SK-N-SH treated with all-trans-retinoic acid at 6 μM for 48 hours (cell line): ENCODE measurements around the gene MPG.

Experiments
- ARNTL ChIP-seq: fragments of 450-650 bp; formaldehyde crosslinking; IDR thresholded peaks from 2 replicates; pipeline ENCODE4 v1.5.0; 2020; ENCODE audit warnings: low read depth, mild to moderate bottlenecking, moderate library complexity, borderline replicate concordance
- CSDC2 ChIP-seq: fragments of 250-450 bp; sonication (Bioruptor Pico); IDR thresholded peaks from 2 replicates; pipeline ENCODE4 v1.5.0; 2020; ENCODE audit warnings: mild to moderate bottlenecking, moderate library complexity
- GLIS3 ChIP-seq: fragments of 250-450 bp; sonication (Bioruptor Pico); IDR thresholded peaks from 2 replicates; pipeline ENCODE4 v1.5.0; 2020; ENCODE audit warnings: mild to moderate bottlenecking, moderate library complexity
- OSR1 ChIP-seq: fragments of 250-450 bp; sonication (Bioruptor Pico); IDR thresholded peaks from 2 replicates; pipeline ENCODE4 v1.8.0; 2022; ENCODE audit warnings: moderate library complexity, mild to moderate bottlenecking, inconsistent platforms
- PPARA ChIP-seq: fragments of 250-450 bp; sonication (Bioruptor Pico); IDR thresholded peaks from 2 replicates; pipeline ENCODE4 v1.5.0; 2020; ENCODE audit warnings: mild to moderate bottlenecking, borderline replicate concordance
- RARB ChIP-seq: fragments of 250-450 bp; sonication (Bioruptor Pico); IDR thresholded peaks from 2 replicates; pipeline ENCODE4 v1.8.0; 2021; ENCODE audit warnings: mild to moderate bottlenecking, moderate library complexity
- TOX ChIP-seq: fragments of 250-450 bp; sonication (Bioruptor Pico); IDR thresholded peaks from 2 replicates; pipeline ENCODE4 v1.8.0; 2021; ENCODE audit warnings: mild to moderate bottlenecking, moderate library complexity, borderline replicate concordance
- ZFP3 ChIP-seq: fragments of 250-450 bp; sonication (Bioruptor Pico); IDR thresholded peaks from 2 replicates; pipeline ENCODE4 v1.5.0; 2020; ENCODE audit warnings: mild to moderate bottlenecking, moderate library complexity
- ZFP30 ChIP-seq: fragments of 450-650 bp; formaldehyde crosslinking; IDR thresholded peaks from 2 replicates; pipeline ENCODE4 v1.5.0; 2022; ENCODE audit warnings: mild to moderate bottlenecking, moderate library complexity
- ZNF565 ChIP-seq: fragments of 450-650 bp; formaldehyde crosslinking; conservative IDR thresholded peaks from 2 replicates; pipeline ENCODE4 v1.5.0; 2020; ENCODE audit warnings: low read depth, mild to moderate bottlenecking, moderate library complexity
- TF ChIP-seq, protein P1 (sequence below): fragments of 250-450 bp; sonication (Bioruptor Pico); IDR thresholded peaks from 2 replicates; pipeline ENCODE4 v1.8.0; 2020; ENCODE audit warnings: mild to moderate bottlenecking, moderate library complexity, borderline replicate concordance
- TF ChIP-seq, protein P2 (sequence below): fragments of 250-450 bp; sonication (Bioruptor Pico); IDR thresholded peaks from 2 replicates; pipeline ENCODE4 v1.5.0; 2020; ENCODE audit warnings: mild to moderate bottlenecking, moderate library complexity
- TF ChIP-seq, protein P3 (sequence below): fragments of 250-450 bp; sonication (Bioruptor Pico); IDR thresholded peaks from 2 replicates; pipeline ENCODE4 v1.5.1; 2020; ENCODE audit warnings: low read depth, mild to moderate bottlenecking, moderate library complexity

DNA sequence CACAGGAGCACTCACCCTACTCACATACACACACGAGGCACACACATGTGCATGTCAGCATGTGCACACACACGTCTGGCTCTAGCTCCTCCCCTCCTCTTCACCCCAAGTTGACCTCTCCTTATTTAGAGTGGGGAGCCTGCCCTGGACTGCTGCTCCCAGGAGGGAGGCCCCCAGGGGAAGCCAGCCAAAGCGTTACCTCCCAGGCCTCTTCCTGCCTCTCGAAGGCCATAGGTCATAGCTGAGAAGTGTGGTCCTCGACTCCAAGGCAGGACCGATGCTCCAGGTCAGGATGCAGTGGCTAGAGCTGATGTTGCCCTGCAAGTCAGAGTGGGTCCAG is 43.4 kb upstream of the MPG start:
- TF ChIP-seq ARNTL (CRISPR knock-in tag) (no peak), GLIS3 (no peak), ZFP30 (CRISPR knock-in tag) (no peak), ZFP3 (CRISPR knock-in tag) (no peak), TOX (CRISPR knock-in tag) (no peak), ZNF565 (CRISPR knock-in tag) (no peak), OSR1 (CRISPR knock-in tag) (no peak), PPARA (CRISPR knock-in tag) (no peak), CSDC2 (CRISPR knock-in tag) (no peak), RARB (no peak)
- TF ChIP-seq, protein P1, sequence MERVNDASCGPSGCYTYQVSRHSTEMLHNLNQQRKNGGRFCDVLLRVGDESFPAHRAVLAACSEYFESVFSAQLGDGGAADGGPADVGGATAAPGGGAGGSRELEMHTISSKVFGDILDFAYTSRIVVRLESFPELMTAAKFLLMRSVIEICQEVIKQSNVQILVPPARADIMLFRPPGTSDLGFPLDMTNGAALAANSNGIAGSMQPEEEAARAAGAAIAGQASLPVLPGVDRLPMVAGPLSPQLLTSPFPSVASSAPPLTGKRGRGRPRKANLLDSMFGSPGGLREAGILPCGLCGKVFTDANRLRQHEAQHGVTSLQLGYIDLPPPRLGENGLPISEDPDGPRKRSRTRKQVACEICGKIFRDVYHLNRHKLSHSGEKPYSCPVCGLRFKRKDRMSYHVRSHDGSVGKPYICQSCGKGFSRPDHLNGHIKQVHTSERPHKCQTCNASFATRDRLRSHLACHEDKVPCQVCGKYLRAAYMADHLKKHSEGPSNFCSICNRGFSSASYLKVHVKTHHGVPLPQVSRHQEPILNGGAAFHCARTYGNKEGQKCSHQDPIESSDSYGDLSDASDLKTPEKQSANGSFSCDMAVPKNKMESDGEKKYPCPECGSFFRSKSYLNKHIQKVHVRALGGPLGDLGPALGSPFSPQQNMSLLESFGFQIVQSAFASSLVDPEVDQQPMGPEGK (CRISPR knock-in tag), result no peak
- TF ChIP-seq, protein P2, sequence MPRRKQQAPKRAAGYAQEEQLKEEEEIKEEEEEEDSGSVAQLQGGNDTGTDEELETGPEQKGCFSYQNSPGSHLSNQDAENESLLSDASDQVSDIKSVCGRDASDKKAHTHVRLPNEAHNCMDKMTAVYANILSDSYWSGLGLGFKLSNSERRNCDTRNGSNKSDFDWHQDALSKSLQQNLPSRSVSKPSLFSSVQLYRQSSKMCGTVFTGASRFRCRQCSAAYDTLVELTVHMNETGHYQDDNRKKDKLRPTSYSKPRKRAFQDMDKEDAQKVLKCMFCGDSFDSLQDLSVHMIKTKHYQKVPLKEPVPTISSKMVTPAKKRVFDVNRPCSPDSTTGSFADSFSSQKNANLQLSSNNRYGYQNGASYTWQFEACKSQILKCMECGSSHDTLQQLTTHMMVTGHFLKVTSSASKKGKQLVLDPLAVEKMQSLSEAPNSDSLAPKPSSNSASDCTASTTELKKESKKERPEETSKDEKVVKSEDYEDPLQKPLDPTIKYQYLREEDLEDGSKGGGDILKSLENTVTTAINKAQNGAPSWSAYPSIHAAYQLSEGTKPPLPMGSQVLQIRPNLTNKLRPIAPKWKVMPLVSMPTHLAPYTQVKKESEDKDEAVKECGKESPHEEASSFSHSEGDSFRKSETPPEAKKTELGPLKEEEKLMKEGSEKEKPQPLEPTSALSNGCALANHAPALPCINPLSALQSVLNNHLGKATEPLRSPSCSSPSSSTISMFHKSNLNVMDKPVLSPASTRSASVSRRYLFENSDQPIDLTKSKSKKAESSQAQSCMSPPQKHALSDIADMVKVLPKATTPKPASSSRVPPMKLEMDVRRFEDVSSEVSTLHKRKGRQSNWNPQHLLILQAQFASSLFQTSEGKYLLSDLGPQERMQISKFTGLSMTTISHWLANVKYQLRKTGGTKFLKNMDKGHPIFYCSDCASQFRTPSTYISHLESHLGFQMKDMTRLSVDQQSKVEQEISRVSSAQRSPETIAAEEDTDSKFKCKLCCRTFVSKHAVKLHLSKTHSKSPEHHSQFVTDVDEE, result no peak
- TF ChIP-seq, protein P3, sequence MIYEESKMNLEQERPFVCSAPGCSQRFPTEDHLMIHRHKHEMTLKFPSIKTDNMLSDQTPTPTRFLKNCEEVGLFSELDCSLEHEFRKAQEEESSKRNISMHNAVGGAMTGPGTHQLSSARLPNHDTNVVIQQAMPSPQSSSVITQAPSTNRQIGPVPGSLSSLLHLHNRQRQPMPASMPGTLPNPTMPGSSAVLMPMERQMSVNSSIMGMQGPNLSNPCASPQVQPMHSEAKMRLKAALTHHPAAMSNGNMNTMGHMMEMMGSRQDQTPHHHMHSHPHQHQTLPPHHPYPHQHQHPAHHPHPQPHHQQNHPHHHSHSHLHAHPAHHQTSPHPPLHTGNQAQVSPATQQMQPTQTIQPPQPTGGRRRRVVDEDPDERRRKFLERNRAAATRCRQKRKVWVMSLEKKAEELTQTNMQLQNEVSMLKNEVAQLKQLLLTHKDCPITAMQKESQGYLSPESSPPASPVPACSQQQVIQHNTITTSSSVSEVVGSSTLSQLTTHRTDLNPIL (CRISPR knock-in tag), result no peak
